AG09309 (cell line): ENCODE data around the gene TNK1.

Experiments
- DNase-seq: peaks from one replicate; pipeline ENCODE4 v3.0.0-alpha.2; 2010; ENCODE audit warnings: low read depth
- H3K4me3 ChIP-seq: 2 replicates; pipeline ENCODE4 v1.5.1; 2011; ENCODE audit warnings: mild to moderate bottlenecking, low read depth, low read length, moderate library complexity; ENCODE audit not compliant: control insufficient read depth
- TF ChIP-seq, protein P1 (sequence below): IDR thresholded peaks from 2 replicates; pipeline ENCODE4 v1.5.1; 2011; ENCODE audit warnings: mild to moderate bottlenecking, low read depth, low read length, inconsistent platforms; ENCODE audit not compliant: insufficient read depth, control insufficient read depth; ENCODE audit errors: missing control alignments

TNK1 gene

GRCh38 chr17:7426203-7426863, 45.4 kb downstream of the TNK1 start:
- no peak for DNase-seq
- H3K4me3 ChIP-seq: no peak overlapping the region
- TF ChIP-seq, protein P1, sequence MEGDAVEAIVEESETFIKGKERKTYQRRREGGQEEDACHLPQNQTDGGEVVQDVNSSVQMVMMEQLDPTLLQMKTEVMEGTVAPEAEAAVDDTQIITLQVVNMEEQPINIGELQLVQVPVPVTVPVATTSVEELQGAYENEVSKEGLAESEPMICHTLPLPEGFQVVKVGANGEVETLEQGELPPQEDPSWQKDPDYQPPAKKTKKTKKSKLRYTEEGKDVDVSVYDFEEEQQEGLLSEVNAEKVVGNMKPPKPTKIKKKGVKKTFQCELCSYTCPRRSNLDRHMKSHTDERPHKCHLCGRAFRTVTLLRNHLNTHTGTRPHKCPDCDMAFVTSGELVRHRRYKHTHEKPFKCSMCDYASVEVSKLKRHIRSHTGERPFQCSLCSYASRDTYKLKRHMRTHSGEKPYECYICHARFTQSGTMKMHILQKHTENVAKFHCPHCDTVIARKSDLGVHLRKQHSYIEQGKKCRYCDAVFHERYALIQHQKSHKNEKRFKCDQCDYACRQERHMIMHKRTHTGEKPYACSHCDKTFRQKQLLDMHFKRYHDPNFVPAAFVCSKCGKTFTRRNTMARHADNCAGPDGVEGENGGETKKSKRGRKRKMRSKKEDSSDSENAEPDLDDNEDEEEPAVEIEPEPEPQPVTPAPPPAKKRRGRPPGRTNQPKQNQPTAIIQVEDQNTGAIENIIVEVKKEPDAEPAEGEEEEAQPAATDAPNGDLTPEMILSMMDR: no peak

GRCh38 chr17:7426896-7427489, 46.1 kb downstream of the TNK1 start:
- no peak for DNase-seq
- TF ChIP-seq, protein P1: no peak
- H3K4me3 ChIP-seq: no peak overlapping the region

- no peak for DNase-seq
- TF ChIP-seq, protein P1: no peak
- H3K4me3 ChIP-seq: no peak overlapping the region
Observed at GRCh38 chr17:7427549-7427948, 46.7 kb downstream of the TNK1 start.

DNA sequence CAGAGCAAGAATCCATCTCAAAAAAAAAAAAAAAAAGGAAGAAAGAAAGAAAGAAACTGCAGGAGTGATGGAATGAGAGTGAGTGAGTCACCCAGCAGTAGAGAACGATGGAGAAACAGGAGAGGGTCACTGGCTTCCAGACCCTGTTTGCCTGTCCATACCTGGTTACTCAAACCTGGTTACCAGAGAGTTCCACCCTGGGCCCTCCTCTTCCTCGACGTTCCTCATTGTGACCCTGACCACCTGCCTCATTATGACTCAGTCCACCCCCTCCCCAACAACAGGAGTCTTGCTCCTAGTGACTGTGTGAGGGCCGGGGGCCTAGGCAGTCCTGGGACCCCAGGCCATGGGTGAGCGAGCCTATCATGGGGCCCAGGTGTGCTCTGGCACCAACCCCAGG, 47.7 kb downstream of the TNK1 start, which contains the start of gene SPEM3:
TSS of gene SPEM3 (plus strand) at position 301 of the 400 bp plus-strand sequence. CDS start at position 347, 46 bp downstream.
- DNase-seq: no peak
- H3K4me3 ChIP-seq: no peak within 1 kb of the TSS
- TF ChIP-seq, protein P1: no peak

DNA sequence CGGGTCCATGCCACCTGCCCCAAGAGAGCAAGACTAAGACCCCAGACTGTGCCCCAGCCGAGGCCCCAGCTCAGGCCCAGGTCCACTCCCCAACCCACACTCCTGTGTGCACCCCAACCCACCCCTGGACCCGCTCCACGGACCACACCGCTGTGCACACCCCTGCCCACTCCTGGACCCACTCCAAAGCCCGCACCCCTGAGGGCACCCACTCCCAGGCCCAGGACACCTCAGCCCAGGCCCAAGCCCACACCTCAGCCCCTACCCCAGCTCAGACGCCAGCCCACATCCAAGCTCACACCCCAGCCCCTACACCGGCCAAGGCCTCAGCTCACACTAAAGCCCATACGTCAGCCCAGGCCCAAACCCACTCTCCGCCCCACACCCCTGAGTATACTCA, 48.8 kb downstream of the TNK1 start:
- no peak overlapping the region for H3K4me3 ChIP-seq
- DNase-seq: no peak
- TF ChIP-seq, protein P1: no peak

DNA sequence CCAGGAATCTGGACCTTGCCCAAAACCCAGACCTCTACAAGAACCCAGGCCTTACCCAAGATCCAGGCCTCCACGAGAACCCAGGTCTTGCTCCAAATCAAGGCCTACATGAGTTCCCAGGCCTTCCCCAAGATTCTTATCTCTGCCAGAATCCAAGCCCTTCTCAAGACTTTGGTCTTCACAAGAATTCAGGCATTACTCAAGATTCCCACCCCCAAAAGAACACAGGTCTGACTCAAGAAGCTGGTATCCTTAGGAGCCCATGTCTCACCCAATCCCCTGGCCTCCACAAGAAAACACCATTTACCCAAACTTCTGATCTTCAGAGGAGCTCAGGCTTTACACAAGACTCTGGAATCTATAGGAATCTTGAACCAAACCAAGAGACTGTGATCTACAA, 50.3 kb downstream of the TNK1 start:
- H3K4me3 ChIP-seq: no peak overlapping the region
- TF ChIP-seq, protein P1: no peak
- DNase-seq: no peak
